K562 (cell line): ENCODE data around the gene TLDC2. TPM values are rescaled to one million over a fixed set of nuclear protein-coding genes. Genes with fewer than 3 reads are reported as not detected.

ENCODE experiments used
- BHLHE40 ChIP-seq: IDR thresholded peaks from 2 replicates; pipeline ENCODE4 v1.6.1; 2011; ENCODE audit warnings: low read length, improper control_type of control experiment
- CBFB ChIP-seq: sonication (generic); formaldehyde crosslinking; IDR thresholded peaks from 2 replicates; pipeline ENCODE4 v1.4.0; 2020; ENCODE audit warnings: mild to moderate bottlenecking, missing genetic modification reagents
- L3MBTL2 ChIP-seq: fragments of 450-650 bp; IDR thresholded peaks from 2 replicates; pipeline ENCODE4 v1.6.1; 2016; ENCODE audit warnings: mild to moderate bottlenecking, moderate library complexity
- SIX5 ChIP-seq, 2 experiments: IDR thresholded peaks; 2 replicates each; pipeline ENCODE4 v1.6.1; 2011; ENCODE audit warnings: low read length in 2 of 2, borderline replicate concordance in 1 of 2, low read depth in 1 of 2, mild to moderate bottlenecking in 1 of 2, moderate library complexity in 1 of 2; ENCODE audit not compliant: insufficient read depth in 1 of 2
- SMC3 ChIP-seq: conservative IDR thresholded peaks from 2 replicates; pipeline ENCODE4 v1.6.1; 2011; ENCODE audit warnings: low read depth, low read length, improper control_type of control experiment; ENCODE audit not compliant: insufficient read depth
- SNAPC5 ChIP-seq: fragments of 250-450 bp; sonication (Bioruptor Pico); IDR thresholded peaks from 2 replicates; pipeline ENCODE4 v1.8.0; 2021; ENCODE audit warnings: moderate library complexity, mild to moderate bottlenecking, inconsistent platforms
- TAF1 ChIP-seq: IDR thresholded peaks from 2 replicates; pipeline ENCODE4 v1.6.1; 2011; ENCODE audit warnings: mild to moderate bottlenecking, low read length, moderate library complexity; ENCODE audit not compliant: insufficient read depth, control insufficient read depth, severe bottlenecking; ENCODE audit errors: extremely low read depth
- ZFX ChIP-seq: sonication (generic); formaldehyde crosslinking; IDR thresholded peaks from 2 replicates; pipeline ENCODE4 v1.8.0; 2022; ENCODE audit warnings: mild to moderate bottlenecking, missing genetic modification reagents, moderate library complexity
- polyA plus RNA-seq, 8 experiments: library from polyadenylated mRNA; depleted of rRNA in 4 of 8; stranded (reverse) in 5 of 8; unstranded in 3 of 8; fragments of >200 nt; fragmentation: Nextera tagmentation in 2 of 8; fragmentation: Illumina TruSeq in 1 of 8; extraction: Ambion mirVana in 2 of 8; extraction: Trizol in 1 of 8; gene quantifications; 2 replicates each; pipeline versions ENCODE4 v1.2.1 to v1.2.3, GENCODE V29; 2011 to 2014; ENCODE audit warnings: inconsistent platforms in 1 of 8, missing spikeins in 1 of 8
- total RNA-seq, 7 experiments: library from RNA; depleted of rRNA in 6 of 7; stranded (reverse); fragments of >200 nt in 6 of 7; fragmentation: Illumina TruSeq in 2 of 7; extraction: Trizol in 2 of 7; gene quantifications; 2 replicates each; pipeline versions ENCODE4 v1.2.1 to v1.2.3, GENCODE V29; 2011 to 2021; ENCODE audit warnings: low replicate concordance in 1 of 7
- TF ChIP-seq, protein P1 (sequence below), 2 experiments: fragments of 450-650 bp in 1 of 2; sonication (generic) in 1 of 2; formaldehyde crosslinking in 1 of 2; IDR thresholded peaks; 2 replicates each; pipeline versions ENCODE4 v1.7.1 to v1.9.0; 2016 to 2022; ENCODE audit warnings: inconsistent platforms in 1 of 2, mild to moderate bottlenecking in 1 of 2, missing genetic modification reagents in 1 of 2
- TF ChIP-seq, protein P2 (sequence below), 2 experiments: fragments of 450-650 bp; IDR thresholded peaks; 2 replicates each; pipeline ENCODE4 v1.6.1; 2016; ENCODE audit warnings: mild to moderate bottlenecking in 2 of 2, borderline replicate concordance in 1 of 2, low read depth in 1 of 2, moderate library complexity in 1 of 2

Gene TLDC2
- total and polyA plus RNA-seq, 9 of the 15 experiments (the other 6 are each of a cell fraction or from before 2014, with no cell fraction given) = not detected

- TF ChIP-seq SNAPC5 (CRISPR knock-in tag) (no peak), L3MBTL2 (no peak), CBFB (CRISPR knock-in tag) (no peak), SMC3 (no peak), BHLHE40 (0 out of 2 replicates have a peak, but pooled peaks have one; percentile 3), ZFX (no peak), SIX5 (IDR thresholded peaks at IDR 0.05; ENCODE audit: borderline replicate concordance in 1 of 2, insufficient read depth in 1 of 2, low read depth in 1 of 2, low read length in 2 of 2) (no peak), TAF1 (no peak)
- TF ChIP-seq, protein P1, sequence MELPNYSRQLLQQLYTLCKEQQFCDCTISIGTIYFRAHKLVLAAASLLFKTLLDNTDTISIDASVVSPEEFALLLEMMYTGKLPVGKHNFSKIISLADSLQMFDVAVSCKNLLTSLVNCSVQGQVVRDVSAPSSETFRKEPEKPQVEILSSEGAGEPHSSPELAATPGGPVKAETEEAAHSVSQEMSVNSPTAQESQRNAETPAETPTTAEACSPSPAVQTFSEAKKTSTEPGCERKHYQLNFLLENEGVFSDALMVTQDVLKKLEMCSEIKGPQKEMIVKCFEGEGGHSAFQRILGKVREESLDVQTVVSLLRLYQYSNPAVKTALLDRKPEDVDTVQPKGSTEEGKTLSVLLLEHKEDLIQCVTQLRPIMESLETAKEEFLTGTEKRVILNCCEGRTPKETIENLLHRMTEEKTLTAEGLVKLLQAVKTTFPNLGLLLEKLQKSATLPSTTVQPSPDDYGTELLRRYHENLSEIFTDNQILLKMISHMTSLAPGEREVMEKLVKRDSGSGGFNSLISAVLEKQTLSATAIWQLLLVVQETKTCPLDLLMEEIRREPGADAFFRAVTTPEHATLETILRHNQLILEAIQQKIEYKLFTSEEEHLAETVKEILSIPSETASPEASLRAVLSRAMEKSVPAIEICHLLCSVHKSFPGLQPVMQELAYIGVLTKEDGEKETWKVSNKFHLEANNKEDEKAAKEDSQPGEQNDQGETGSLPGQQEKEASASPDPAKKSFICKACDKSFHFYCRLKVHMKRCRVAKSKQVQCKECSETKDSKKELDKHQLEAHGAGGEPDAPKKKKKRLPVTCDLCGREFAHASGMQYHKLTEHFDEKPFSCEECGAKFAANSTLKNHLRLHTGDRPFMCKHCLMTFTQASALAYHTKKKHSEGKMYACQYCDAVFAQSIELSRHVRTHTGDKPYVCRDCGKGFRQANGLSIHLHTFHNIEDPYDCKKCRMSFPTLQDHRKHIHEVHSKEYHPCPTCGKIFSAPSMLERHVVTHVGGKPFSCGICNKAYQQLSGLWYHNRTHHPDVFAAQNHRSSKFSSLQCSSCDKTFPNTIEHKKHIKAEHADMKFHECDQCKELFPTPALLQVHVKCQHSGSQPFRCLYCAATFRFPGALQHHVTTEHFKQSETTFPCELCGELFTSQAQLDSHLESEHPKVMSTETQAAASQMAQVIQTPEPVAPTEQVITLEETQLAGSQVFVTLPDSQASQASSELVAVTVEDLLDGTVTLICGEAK (IDR thresholded peaks at IDR 0.05) = no peak
- TF ChIP-seq, protein P1 (CRISPR knock-in tag; IDR thresholded peaks at IDR 0.05) = no peak
- TF ChIP-seq, protein P2, sequence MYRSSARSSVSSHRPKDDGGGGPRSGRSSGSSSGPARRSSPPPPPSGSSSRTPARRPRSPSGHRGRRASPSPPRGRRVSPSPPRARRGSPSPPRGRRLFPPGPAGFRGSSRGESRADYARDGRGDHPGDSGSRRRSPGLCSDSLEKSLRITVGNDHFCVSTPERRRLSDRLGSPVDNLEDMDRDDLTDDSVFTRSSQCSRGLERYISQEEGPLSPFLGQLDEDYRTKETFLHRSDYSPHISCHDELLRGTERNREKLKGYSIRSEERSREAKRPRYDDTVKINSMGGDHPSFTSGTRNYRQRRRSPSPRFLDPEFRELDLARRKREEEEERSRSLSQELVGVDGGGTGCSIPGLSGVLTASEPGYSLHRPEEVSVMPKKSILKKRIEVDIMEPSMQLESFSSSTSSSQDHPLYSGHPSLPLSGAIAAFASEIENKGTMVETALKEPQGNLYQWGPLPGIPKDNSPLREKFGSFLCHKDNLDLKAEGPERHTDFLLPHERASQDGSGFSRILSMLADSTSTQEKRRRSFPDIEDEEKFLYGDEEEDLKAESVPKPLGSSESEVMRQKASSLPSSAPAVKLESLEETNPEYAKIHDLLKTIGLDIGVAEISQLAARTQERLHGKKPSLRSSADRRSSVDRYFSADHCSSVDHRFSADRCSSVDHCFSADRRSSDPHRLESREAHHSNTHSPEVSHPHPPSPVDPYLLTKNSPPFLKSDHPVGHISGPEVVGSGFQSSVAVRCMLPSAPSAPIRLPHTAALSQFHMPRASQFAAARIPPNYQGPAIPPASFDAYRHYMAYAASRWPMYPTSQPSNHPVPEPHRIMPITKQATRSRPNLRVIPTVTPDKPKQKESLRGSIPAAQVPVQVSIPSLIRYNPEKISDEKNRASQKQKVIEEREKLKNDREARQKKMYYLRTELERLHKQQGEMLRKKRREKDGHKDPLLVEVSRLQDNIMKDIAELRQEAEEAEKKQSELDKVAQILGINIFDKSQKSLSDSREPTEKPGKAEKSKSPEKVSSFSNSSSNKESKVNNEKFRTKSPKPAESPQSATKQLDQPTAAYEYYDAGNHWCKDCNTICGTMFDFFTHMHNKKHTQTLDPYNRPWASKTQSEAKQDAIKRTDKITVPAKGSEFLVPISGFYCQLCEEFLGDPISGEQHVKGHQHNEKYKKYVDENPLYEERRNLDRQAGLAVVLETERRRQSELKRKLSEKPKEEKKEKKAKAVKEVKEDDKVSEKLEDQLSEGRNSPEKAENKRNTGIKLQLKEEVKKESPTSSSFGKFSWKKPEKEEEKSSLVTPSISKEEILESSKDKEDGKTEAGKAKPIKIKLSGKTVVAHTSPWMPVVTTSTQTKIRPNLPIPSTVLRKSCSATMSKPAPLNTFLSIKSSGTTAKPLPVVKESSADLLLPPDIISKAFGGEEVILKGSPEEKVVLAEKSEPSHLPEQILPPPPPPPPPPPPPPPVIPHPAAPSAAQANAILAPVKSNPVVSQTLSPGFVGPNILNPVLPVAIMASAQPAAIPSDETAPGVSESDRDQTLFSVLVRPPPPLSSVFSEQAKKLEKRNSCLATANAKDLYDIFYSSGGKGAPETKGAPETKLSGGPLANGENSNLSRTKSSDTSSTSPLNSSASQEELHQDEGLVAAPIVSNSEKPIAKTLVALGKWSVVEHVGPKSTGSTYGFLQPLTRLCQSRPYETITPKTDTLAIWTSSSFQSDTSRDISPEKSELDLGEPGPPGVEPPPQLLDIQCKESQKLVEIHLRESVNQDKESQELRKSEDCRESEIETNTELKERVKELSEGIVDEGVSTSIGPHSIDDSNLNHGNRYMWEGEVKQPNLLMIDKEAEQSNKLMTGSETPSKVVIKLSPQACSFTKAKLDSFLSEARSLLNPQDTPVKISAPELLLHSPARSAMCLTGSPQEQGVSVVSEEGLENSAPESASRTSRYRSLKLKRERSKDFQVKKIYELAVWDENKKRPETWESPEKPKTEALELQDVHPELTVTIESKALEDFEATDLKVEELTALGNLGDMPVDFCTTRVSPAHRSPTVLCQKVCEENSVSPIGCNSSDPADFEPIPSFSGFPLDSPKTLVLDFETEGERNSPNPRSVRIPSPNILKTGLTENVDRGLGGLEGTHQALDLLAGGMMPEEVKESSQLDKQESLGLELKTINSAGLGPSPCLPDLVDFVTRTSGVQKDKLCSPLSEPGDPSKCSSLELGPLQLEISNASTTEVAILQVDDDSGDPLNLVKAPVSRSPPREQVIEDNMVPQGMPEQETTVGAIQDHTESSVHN (IDR thresholded peaks at IDR 0.05; ENCODE audit: borderline replicate concordance in 1 of 2, low read depth in 1 of 2) = no peak
These were observed 14.4 kb upstream of the TLDC2 start (continued) for GRCh38 chr20:36861625-36861874.
